PFSK-1 (cell line): Measurements from ENCODE around the gene PROX2.

Experiments used
- FOXP2 ChIP-seq: optimal IDR thresholded peaks from 2 replicates; pipeline ENCODE3; 2011; ENCODE audit warnings: borderline replicate concordance, control low read depth, inconsistent platforms; ENCODE audit not compliant: insufficient read depth; ENCODE audit errors: extremely low read length, extremely low read depth
- POLR2AphosphoS5 ChIP-seq: IDR thresholded peaks from 2 replicates; pipeline ENCODE4 v1.6.1; 2012; ENCODE audit warnings: low read depth, mild to moderate bottlenecking, control low read depth, low read length, moderate library complexity
- REST ChIP-seq, 2 experiments: IDR thresholded peaks; 2 replicates each; pipeline versions ENCODE4 v1.6.1 to v1.8.0; 2011 to 2012; ENCODE audit warnings: low read depth in 2 of 2, low read length in 2 of 2, control low read depth in 1 of 2, inconsistent platforms in 1 of 2, mild to moderate bottlenecking in 1 of 2, moderate library complexity in 1 of 2; ENCODE audit not compliant: insufficient read depth in 1 of 2
- SIN3A ChIP-seq: IDR thresholded peaks from 2 replicates; pipeline ENCODE4 v1.6.1; 2012; ENCODE audit warnings: mild to moderate bottlenecking, low read length, moderate library complexity, borderline replicate concordance; ENCODE audit not compliant: insufficient read depth
- TAF1 ChIP-seq: IDR thresholded peaks from 2 replicates; pipeline ENCODE4 v1.6.1; 2012; ENCODE audit warnings: low read length, control low read depth, borderline replicate concordance; ENCODE audit not compliant: insufficient read depth

Gene PROX2

GRCh38 chr14:74898694-74899093 lies 22.7 kb upstream of the PROX2 start:
- TF ChIP-seq TAF1 (no peak), POLR2AphosphoS5 (no peak), REST (IDR thresholded peaks at IDR 0.05; ENCODE audit: insufficient read depth in 1 of 2, low read depth in 2 of 2, low read length in 2 of 2) (no peak), SIN3A (no peak), FOXP2 (no peak)

- TF ChIP-seq FOXP2 (no peak), REST (IDR thresholded peaks at IDR 0.05; ENCODE audit: insufficient read depth in 1 of 2, low read depth in 2 of 2, low read length in 2 of 2) (no peak), TAF1 (no peak), SIN3A (no peak), POLR2AphosphoS5 (no peak)
Observed at GRCh38 chr14:74898083-74898482, 22.1 kb upstream of the PROX2 start.

GRCh38 chr14:74897642-74898041 lies 21.7 kb upstream of the PROX2 start:
- TF ChIP-seq POLR2AphosphoS5 (no peak), SIN3A (no peak), TAF1 (no peak), FOXP2 (no peak), REST (IDR thresholded peaks at IDR 0.05; ENCODE audit: insufficient read depth in 1 of 2, low read depth in 2 of 2, low read length in 2 of 2) (no peak)

GRCh38 chr14:74896400-74896799 lies 20.5 kb upstream of the PROX2 start:
- TF ChIP-seq SIN3A (no peak), FOXP2 (no peak), REST (IDR thresholded peaks at IDR 0.05; ENCODE audit: insufficient read depth in 1 of 2, low read depth in 2 of 2, low read length in 2 of 2) (no peak), TAF1 (no peak), POLR2AphosphoS5 (no peak)

- no peak for TF ChIP-seq FOXP2
Observed at GRCh38 chr14:74893614-74894091, 17.7 kb upstream of the PROX2 start.
